ENCODE data around the gene HPSE2.

The HPSE2 gene

DNA sequence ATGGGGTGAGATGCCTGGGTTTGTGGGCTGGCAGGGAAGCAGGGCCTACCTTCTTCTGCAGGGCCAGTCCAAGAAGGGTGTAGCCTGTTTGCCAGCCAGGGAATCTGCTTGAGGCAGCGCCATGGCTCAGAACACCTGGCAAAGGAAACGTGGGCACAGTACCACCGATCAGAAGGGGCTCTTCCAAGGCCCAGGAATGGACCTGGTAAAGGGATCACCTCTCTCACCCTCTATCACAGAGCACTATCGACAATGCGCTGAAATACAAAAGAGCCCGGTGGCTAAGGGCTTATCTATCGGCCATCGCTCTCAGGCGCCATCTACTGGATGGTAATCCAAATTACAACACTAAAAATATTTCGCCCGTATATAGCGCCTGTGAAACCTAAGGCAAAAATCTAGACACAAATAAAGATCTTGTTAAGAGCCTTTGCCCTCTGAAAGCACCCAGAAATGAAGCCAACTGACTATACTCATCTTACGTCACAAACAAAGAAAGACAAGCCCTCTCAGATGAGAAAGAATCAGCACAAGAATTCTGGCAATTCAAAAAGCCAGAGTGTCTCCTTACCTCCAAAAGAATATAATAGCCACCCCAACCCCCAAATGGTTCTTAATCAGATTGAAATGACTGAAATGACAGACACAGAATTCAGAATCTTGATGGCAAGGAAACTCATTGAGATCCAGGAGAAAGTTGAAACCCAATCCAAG lies 571.2 kb downstream of the HPSE2 start:
- no peak for TF ChIP-seq TAF1 (IDR thresholded peaks at IDR 0.05; ENCODE audit: borderline replicate concordance, insufficient read depth, low read length)
- no peak for TF ChIP-seq POLR2AphosphoS5 (IDR thresholded peaks at IDR 0.05; ENCODE audit: low read depth, low read length)
- TF ChIP-seq REST (IDR thresholded peaks at IDR 0.05; ENCODE audit: insufficient read depth in 1 of 2, low read depth in 2 of 2, low read length in 2 of 2) = no peak
- TF ChIP-seq SIN3A (IDR thresholded peaks at IDR 0.05; ENCODE audit: borderline replicate concordance, insufficient read depth, low read length) = no peak
- no peak for TF ChIP-seq FOXP2 (optimal IDR thresholded peaks at IDR 0.05; ENCODE audit: borderline replicate concordance, extremely low read depth, extremely low read length, insufficient read depth)

- TF ChIP-seq FOXP2 (optimal IDR thresholded peaks at IDR 0.05; ENCODE audit: borderline replicate concordance, extremely low read depth, extremely low read length, insufficient read depth) = no peak
- no peak for TF ChIP-seq SIN3A (IDR thresholded peaks at IDR 0.05; ENCODE audit: borderline replicate concordance, insufficient read depth, low read length)
- TF ChIP-seq POLR2AphosphoS5 (IDR thresholded peaks at IDR 0.05; ENCODE audit: low read depth, low read length) = no peak
- no peak for TF ChIP-seq REST (IDR thresholded peaks at IDR 0.05; ENCODE audit: insufficient read depth in 1 of 2, low read depth in 2 of 2, low read length in 2 of 2)
- no peak for TF ChIP-seq TAF1 (IDR thresholded peaks at IDR 0.05; ENCODE audit: borderline replicate concordance, insufficient read depth, low read length)
These were observed 575.7 kb downstream of the HPSE2 start for GRCh38 chr10:98659951-98660350.

DNA sequence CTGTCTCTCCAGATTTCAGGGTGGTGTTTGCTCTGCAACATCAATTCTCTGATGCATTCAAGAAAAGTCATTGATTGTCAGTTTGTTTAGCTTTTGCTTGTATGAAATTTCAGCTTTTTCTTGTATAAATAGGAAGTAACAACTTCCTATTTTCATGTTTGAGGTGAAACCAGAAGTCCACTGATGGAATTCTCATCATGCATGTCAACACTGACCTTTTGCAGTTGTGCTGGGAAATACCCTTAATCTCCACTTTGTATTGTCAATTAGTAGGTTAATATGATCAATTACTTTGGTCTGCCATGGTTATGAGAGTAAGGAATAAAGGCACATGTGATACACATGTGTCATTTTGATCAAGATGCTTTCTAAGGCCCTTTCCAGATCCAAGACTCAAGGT lies 580.2 kb downstream of the HPSE2 start:
- TF ChIP-seq POLR2AphosphoS5 (IDR thresholded peaks at IDR 0.05; ENCODE audit: low read depth, low read length) (no peak), SIN3A (IDR thresholded peaks at IDR 0.05; ENCODE audit: borderline replicate concordance, insufficient read depth, low read length) (no peak), REST (IDR thresholded peaks at IDR 0.05; ENCODE audit: insufficient read depth in 1 of 2, low read depth in 2 of 2, low read length in 2 of 2) (no peak), FOXP2 (optimal IDR thresholded peaks at IDR 0.05; ENCODE audit: borderline replicate concordance, extremely low read depth, extremely low read length, insufficient read depth) (no peak), TAF1 (IDR thresholded peaks at IDR 0.05; ENCODE audit: borderline replicate concordance, insufficient read depth, low read length) (no peak)

- TF ChIP-seq TAF1 (IDR thresholded peaks at IDR 0.05; ENCODE audit: borderline replicate concordance, insufficient read depth, low read length) (no peak), REST (IDR thresholded peaks at IDR 0.05; ENCODE audit: insufficient read depth in 1 of 2, low read depth in 2 of 2, low read length in 2 of 2) (no peak), POLR2AphosphoS5 (IDR thresholded peaks at IDR 0.05; ENCODE audit: low read depth, low read length) (no peak), SIN3A (IDR thresholded peaks at IDR 0.05; ENCODE audit: borderline replicate concordance, insufficient read depth, low read length) (no peak), FOXP2 (optimal IDR thresholded peaks at IDR 0.05; ENCODE audit: borderline replicate concordance, extremely low read depth, extremely low read length, insufficient read depth) (no peak)
These were observed 586.5 kb downstream of the HPSE2 start for GRCh38 chr10:98649170-98649569.

All from PFSK-1 (cell line).